Measurements from ENCODE around the gene POLE2. TPM values are rescaled to one million over a fixed set of nuclear protein-coding genes. Genes with fewer than 3 reads are reported as not detected.
"Not testable (repeated sequence)": the region's sequence is repeated elsewhere in the genome, so short reads cannot be mapped to it uniquely, and the experiment has no call there.

POLE2 gene
- 19.3 TPM for total RNA-seq
- 3.4 TPM for polyA plus RNA-seq
- long read RNA-seq, donor 1: 0 reads
- long read RNA-seq, donor 2: 0 reads
- long read RNA-seq, donor 3, partial matches to known transcripts: 0 of 3 reads
- long read RNA-seq, donor 3, other reads (novel, unspliced or antisense): 0 of 3 reads
- long read RNA-seq, donor 4: 0 reads
- long read RNA-seq, donor 5, partial matches to known transcripts: 0 of 4 reads
- long read RNA-seq, donor 5, other reads (novel, unspliced or antisense): 0 of 4 reads
- long read RNA-seq, donor 6: 0 reads
- long read RNA-seq, donor 7, partial matches to known transcripts: 0 of 4 reads
- long read RNA-seq, donor 7, other reads (novel, unspliced or antisense): 0 of 4 reads
- long read RNA-seq, donor 8, partial matches to known transcripts: 0 of 2 reads
- long read RNA-seq, donor 8, other reads (novel, unspliced or antisense): 0 of 2 reads
- long read RNA-seq, donor 9, partial matches to known transcripts: 0 of 1 reads
- long read RNA-seq, donor 9, other reads (novel, unspliced or antisense): 0 of 1 reads
- long read RNA-seq, donor 10, partial matches to known transcripts: 0 of 2 reads
- long read RNA-seq, donor 10, other reads (novel, unspliced or antisense): 0 of 2 reads

- 5% methylated on average over 67 of the region's 67 CpGs for WGBS
- Histone ChIP-seq H3K36me3 (ENCODE audit: control insufficient read depth in 2 of 2, insufficient read depth in 2 of 2, low read length in 1 of 2) (no peaks in the 10 kb centered on the region), H3K27me3 (ENCODE audit: control insufficient read depth in 2 of 2, insufficient read depth in 1 of 2, low read length in 1 of 2) (no peaks in the 10 kb centered on the region), H3K4me3 (ENCODE audit: low read length in 2 of 2) (peak within 1 kb of the TSS; percentile 67 to 78), H3K27ac (ENCODE audit: low read depth in 1 of 2, low read length in 1 of 2) (peak within 1 kb of the TSS; percentile 69 to 79), H3K9me3 (ENCODE audit: control insufficient read depth in 2 of 2, insufficient read depth in 1 of 2, low read length in 1 of 2) (no peaks in the 10 kb centered on the region), H3K4me1 (ENCODE audit: control insufficient read depth in 2 of 2, insufficient read depth in 2 of 2, low read length in 2 of 2) (peaks cover 8 to 15% of the 10 kb centered on the region in 2 donors)
- peak in 8 of 9 donors; percentile 33 to 81 (median 62) for DNase-seq (ENCODE audit: low read depth in 6 of 9, low spot score in 9 of 9)
These were observed at the start of gene POLE2 for GRCh38 chr14:49687942-49688700. Gene POLE2, minus strand, starts transcription at chr14:49688214. Its CDS starts 11 bp downstream, at chr14:49688203.

- WGBS: 97% methylated on average over 4 of the region's 4 CpGs
- not testable (repeated sequence) for H3K27me3 ChIP-seq (ENCODE audit: control insufficient read depth in 2 of 2, insufficient read depth in 1 of 2, low read length in 1 of 2); H3K36me3 ChIP-seq (ENCODE audit: control insufficient read depth in 2 of 2, insufficient read depth in 2 of 2, low read length in 1 of 2); H3K27ac ChIP-seq (ENCODE audit: low read depth in 1 of 2, low read length in 1 of 2); H3K9me3 ChIP-seq (ENCODE audit: control insufficient read depth in 2 of 2, insufficient read depth in 1 of 2, low read length in 1 of 2); H3K4me1 ChIP-seq (ENCODE audit: control insufficient read depth in 2 of 2, insufficient read depth in 2 of 2, low read length in 2 of 2); H3K4me3 ChIP-seq (ENCODE audit: low read length in 2 of 2); DNase-seq (ENCODE audit: low read depth in 6 of 9, low spot score in 9 of 9)
These were observed 47.7 kb upstream of the POLE2 start for GRCh38 chr14:49735669-49736068.

GRCh38 chr14:49733836-49734235 lies 45.8 kb upstream of the POLE2 start:
- no peaks in the 10 kb centered on the region for H3K9me3 ChIP-seq (ENCODE audit: control insufficient read depth in 2 of 2, insufficient read depth in 1 of 2, low read length in 1 of 2)
- no peaks in the 10 kb centered on the region for H3K36me3 ChIP-seq (ENCODE audit: control insufficient read depth in 2 of 2, insufficient read depth in 2 of 2, low read length in 1 of 2)
- no peak overlapping the region for H3K4me3 ChIP-seq (ENCODE audit: low read length in 2 of 2)
- no peaks in the 10 kb centered on the region for H3K27me3 ChIP-seq (ENCODE audit: control insufficient read depth in 2 of 2, insufficient read depth in 1 of 2, low read length in 1 of 2)
- no peak overlapping the region for H3K27ac ChIP-seq (ENCODE audit: low read depth in 1 of 2, low read length in 1 of 2)
- DNase-seq (ENCODE audit: low read depth in 6 of 9, low spot score in 9 of 9): no peak
- H3K4me1 ChIP-seq (ENCODE audit: control insufficient read depth in 2 of 2, insufficient read depth in 2 of 2, low read length in 2 of 2): no peaks in the 10 kb centered on the region

DNA sequence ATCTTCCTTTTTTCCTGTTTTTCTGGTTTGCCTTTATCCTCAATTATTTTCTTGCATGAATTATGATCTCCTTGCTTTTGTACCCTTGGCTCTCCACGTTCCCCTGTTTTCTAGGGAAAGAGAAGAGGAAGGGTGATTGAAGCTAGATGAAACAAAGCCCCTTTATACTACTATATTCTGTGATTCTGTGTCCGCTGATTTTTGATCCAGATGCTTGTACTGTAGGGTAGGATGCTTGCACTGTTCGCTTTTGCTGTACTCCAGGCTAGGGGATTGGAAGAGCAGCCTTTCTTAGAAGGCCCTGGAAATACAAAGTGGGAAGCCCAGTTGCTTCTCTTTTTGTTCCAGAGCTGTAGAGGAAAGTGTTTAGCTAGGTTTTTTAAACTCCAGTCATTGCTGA lies 44.9 kb upstream of the POLE2 start:
- no peak overlapping the region for H3K4me3 ChIP-seq (ENCODE audit: low read length in 2 of 2)
- no peaks in the 10 kb centered on the region for H3K4me1 ChIP-seq (ENCODE audit: control insufficient read depth in 2 of 2, insufficient read depth in 2 of 2, low read length in 2 of 2)
- H3K27ac ChIP-seq (ENCODE audit: low read depth in 1 of 2, low read length in 1 of 2): no peak overlapping the region
- H3K36me3 ChIP-seq (ENCODE audit: control insufficient read depth in 2 of 2, insufficient read depth in 2 of 2, low read length in 1 of 2): no peaks in the 10 kb centered on the region
- no peaks in the 10 kb centered on the region for H3K27me3 ChIP-seq (ENCODE audit: control insufficient read depth in 2 of 2, insufficient read depth in 1 of 2, low read length in 1 of 2)
- DNase-seq (ENCODE audit: low read depth in 6 of 9, low spot score in 9 of 9): no peak
- WGBS: 99% methylated on average over 3 of the region's 3 CpGs
- H3K9me3 ChIP-seq (ENCODE audit: control insufficient read depth in 2 of 2, insufficient read depth in 1 of 2, low read length in 1 of 2): no peaks in the 10 kb centered on the region

- H3K27ac ChIP-seq (ENCODE audit: low read depth in 1 of 2, low read length in 1 of 2): no peak overlapping the region
- H3K4me3 ChIP-seq (ENCODE audit: low read length in 2 of 2): no peak overlapping the region
- H3K4me1 ChIP-seq (ENCODE audit: control insufficient read depth in 2 of 2, insufficient read depth in 2 of 2, low read length in 2 of 2): no peaks in the 10 kb centered on the region
- no peaks in the 10 kb centered on the region for H3K27me3 ChIP-seq (ENCODE audit: control insufficient read depth in 2 of 2, insufficient read depth in 1 of 2, low read length in 1 of 2)
- H3K36me3 ChIP-seq (ENCODE audit: control insufficient read depth in 2 of 2, insufficient read depth in 2 of 2, low read length in 1 of 2): peaks cover 0 to 2% of the 10 kb centered on the region in 2 donors
- no peaks in the 10 kb centered on the region for H3K9me3 ChIP-seq (ENCODE audit: control insufficient read depth in 2 of 2, insufficient read depth in 1 of 2, low read length in 1 of 2)
- no peak for DNase-seq (ENCODE audit: low read depth in 6 of 9, low spot score in 9 of 9)
- 98% methylated on average over 5 of the region's 5 CpGs for WGBS
These were observed 39.2 kb upstream of the POLE2 start for GRCh38 chr14:49727171-49727570.

DNA sequence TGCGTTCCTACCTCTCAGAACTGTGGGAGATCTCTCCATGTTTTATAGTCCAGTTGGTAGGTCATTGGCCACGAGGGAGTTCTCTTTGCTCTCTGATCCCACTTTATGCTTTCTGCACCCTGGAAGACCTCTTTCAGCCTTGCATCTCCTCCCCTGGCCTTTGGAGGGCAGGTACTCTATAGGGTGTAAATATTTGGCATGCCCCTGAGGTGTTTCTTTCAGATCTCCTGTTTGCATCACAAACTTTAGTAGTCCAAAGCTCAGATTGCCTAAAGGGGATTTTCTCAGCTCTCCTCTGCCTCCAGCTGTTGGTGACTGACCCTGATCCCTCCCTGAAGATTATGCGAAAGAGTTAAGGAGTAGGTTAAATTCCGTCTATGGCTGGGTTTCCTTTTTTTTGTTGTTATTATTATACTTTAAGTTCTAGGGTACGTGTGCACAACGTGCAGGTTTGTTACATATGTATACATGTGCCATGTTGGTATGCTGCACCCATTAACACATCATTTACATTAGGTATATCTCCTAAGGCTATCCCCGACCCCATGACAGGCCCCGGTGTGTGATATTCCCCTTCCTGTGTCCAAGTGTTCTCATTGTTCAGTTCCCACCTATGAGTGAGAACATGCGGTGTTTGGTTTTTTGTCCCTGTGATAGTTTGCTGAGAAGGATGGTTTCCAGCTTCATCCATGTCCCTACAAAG lies 33.9 kb upstream of the POLE2 start:
- not testable (repeated sequence) for H3K36me3 ChIP-seq (ENCODE audit: control insufficient read depth in 2 of 2, insufficient read depth in 2 of 2, low read length in 1 of 2); H3K9me3 ChIP-seq (ENCODE audit: control insufficient read depth in 2 of 2, insufficient read depth in 1 of 2, low read length in 1 of 2); H3K4me3 ChIP-seq (ENCODE audit: low read length in 2 of 2); H3K27ac ChIP-seq (ENCODE audit: low read depth in 1 of 2, low read length in 1 of 2); H3K4me1 ChIP-seq (ENCODE audit: control insufficient read depth in 2 of 2, insufficient read depth in 2 of 2, low read length in 2 of 2); H3K27me3 ChIP-seq (ENCODE audit: control insufficient read depth in 2 of 2, insufficient read depth in 1 of 2, low read length in 1 of 2); DNase-seq (ENCODE audit: low read depth in 6 of 9, low spot score in 9 of 9)
- 98% methylated on average over 9 of the region's 9 CpGs for WGBS

DNA sequence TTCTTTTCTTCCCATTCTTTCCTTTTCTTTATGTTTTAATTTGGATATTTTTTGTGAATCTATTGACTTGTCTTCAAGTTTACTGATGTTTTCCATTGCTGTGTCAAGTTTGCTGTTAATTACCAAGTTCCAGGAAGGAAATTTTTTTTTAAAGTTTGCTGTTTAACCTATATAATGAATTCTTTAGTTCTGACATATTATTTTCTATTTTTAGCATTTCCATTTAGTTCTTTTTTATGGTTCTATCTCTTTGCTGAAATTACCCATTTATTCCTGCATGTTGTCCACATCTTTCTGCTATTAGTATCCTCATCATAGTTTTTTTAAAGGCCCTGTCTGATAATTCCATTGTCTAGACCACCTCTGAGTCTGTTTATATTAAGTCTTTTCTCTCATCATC lies 32.7 kb upstream of the POLE2 start:
- H3K27me3 ChIP-seq (ENCODE audit: control insufficient read depth in 2 of 2, insufficient read depth in 1 of 2, low read length in 1 of 2): no peaks in the 10 kb centered on the region

GRCh38 chr14:49710993-49711392 lies 23.0 kb upstream of the POLE2 start:
- H3K36me3 ChIP-seq (ENCODE audit: control insufficient read depth in 2 of 2, insufficient read depth in 2 of 2, low read length in 1 of 2); H3K4me1 ChIP-seq (ENCODE audit: control insufficient read depth in 2 of 2, insufficient read depth in 2 of 2, low read length in 2 of 2); H3K27ac ChIP-seq (ENCODE audit: low read depth in 1 of 2, low read length in 1 of 2); H3K9me3 ChIP-seq (ENCODE audit: control insufficient read depth in 2 of 2, insufficient read depth in 1 of 2, low read length in 1 of 2); H3K27me3 ChIP-seq (ENCODE audit: control insufficient read depth in 2 of 2, insufficient read depth in 1 of 2, low read length in 1 of 2); H3K4me3 ChIP-seq (ENCODE audit: low read length in 2 of 2); DNase-seq (ENCODE audit: low read depth in 6 of 9, low spot score in 9 of 9): not testable (repeated sequence)
- 98% methylated on average over 11 of the region's 11 CpGs for WGBS

More for the DNA sequence above, 32.7 kb upstream of the POLE2 start:
- DNase-seq (ENCODE audit: low read depth in 6 of 9, low spot score in 9 of 9): no peak
- H3K4me1 ChIP-seq (ENCODE audit: control insufficient read depth in 2 of 2, insufficient read depth in 2 of 2, low read length in 2 of 2): no peaks in the 10 kb centered on the region
- no peak overlapping the region for H3K27ac ChIP-seq (ENCODE audit: low read depth in 1 of 2, low read length in 1 of 2)
- H3K9me3 ChIP-seq (ENCODE audit: control insufficient read depth in 2 of 2, insufficient read depth in 1 of 2, low read length in 1 of 2): no peaks in the 10 kb centered on the region
- H3K4me3 ChIP-seq (ENCODE audit: low read length in 2 of 2): no peak overlapping the region
- no peaks in the 10 kb centered on the region for H3K36me3 ChIP-seq (ENCODE audit: control insufficient read depth in 2 of 2, insufficient read depth in 2 of 2, low read length in 1 of 2)
